ENCODE measurements around the gene SKAP1. TPM values are rescaled to one million over a fixed set of nuclear protein-coding genes. Genes with fewer than 3 reads are reported as not detected.
A peak's percentile ranks its signal among the peaks of the same experiment; 100 is the strongest.

SKAP1 gene
- total RNA-seq, 1 experiment from 2014 or later: 0.18 TPM

GRCh38 chr17:48179071-48179945 is 250.7 kb downstream of the SKAP1 start:
- DNase-seq (ENCODE audit: low read depth): no peak

- no peak for DNase-seq (ENCODE audit: low read depth)
Measured at GRCh38 chr17:48178317-48178716, 251.7 kb downstream of the SKAP1 start.

- no peak for DNase-seq (ENCODE audit: low read depth)
Measured at GRCh38 chr17:48177816-48178215, 252.2 kb downstream of the SKAP1 start.

GRCh38 chr17:48176471-48176855 is 253.6 kb downstream of the SKAP1 start:
- DNase-seq (ENCODE audit: low read depth): no peak

GRCh38 chr17:48175692-48176470 is 254.1 kb downstream of the SKAP1 start:
- DNase-seq (ENCODE audit: low read depth): no peak

- no peak for DNase-seq (ENCODE audit: low read depth)
Measured at GRCh38 chr17:48174833-48175523, 255.0 kb downstream of the SKAP1 start.

DNA sequence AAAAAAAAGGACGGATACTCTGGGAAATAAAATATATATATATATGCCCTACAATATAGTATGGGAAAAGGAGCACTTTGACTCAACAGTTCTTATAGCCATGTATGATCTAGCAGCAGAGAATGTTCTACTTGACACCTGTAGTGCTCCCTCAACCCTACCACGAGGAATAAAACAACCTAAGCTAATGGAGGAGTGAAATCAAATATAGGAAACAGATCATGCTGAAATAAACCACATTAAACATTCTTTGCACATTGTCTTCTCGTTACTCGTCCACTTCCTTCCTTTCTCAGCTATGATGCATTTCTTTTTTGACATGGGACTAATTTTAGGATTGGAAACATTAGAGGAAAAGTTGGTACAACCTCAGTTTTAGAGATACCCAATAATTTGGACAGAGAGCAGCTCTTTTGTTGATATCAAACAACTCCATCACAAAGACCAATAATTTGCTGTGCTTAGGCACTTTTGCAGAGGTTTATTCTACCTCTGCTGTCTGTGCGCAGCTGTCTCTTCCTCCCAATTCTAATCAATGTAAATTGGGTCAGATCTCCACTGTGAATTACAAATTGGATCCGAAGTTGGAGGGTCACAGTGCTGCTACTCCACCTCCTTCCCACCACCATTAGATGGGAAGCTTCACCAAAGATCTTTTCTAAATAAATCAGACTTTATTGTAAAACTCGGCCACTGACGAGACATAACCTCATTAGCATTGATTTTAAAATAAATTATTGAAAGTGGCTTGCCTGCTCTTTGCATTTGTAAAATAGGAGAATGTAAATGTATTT is 256.6 kb downstream of the SKAP1 start:
- DNase-seq (ENCODE audit: low read depth): peak; percentile 61

- DNase-seq (ENCODE audit: low read depth): no peak
Measured at GRCh38 chr17:48169926-48170325, 260.1 kb downstream of the SKAP1 start.

GRCh38 chr17:48163809-48164208 is 266.2 kb downstream of the SKAP1 start:
- DNase-seq (ENCODE audit: low read depth): no peak

DNA sequence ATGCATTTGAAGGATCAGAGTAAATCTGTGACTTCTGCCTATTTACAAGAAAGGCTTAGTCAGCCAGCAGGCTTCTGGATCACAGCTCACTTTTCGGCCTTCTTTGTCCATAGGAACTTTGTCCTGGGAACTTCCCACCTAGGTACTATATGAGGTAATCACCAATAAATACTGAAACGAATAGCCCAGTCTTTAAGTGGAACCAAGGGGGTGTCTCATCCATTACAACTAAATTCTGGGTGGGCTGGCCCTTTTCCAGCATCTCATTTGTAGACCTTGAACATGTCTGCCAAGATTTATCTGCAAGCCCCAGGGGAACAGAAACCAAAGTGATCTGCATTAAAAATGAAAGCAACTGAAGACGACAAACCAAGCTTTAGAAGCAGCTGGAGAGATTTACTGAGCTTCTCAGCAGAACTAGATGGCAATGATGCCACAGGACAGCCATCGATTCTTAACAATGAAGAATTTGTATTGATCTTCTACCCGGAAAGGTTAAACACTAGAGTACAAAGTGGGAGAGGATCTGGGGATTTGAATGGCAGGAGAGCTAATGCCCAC is 267.0 kb downstream of the SKAP1 start:
- DNase-seq (ENCODE audit: low read depth): no peak

GRCh38 chr17:48162306-48162934 is 267.6 kb downstream of the SKAP1 start:
- no peak for DNase-seq (ENCODE audit: low read depth)

- no peak for DNase-seq (ENCODE audit: low read depth)
Measured at GRCh38 chr17:48161127-48161905, 268.7 kb downstream of the SKAP1 start.

GRCh38 chr17:48160177-48161081 is 269.6 kb downstream of the SKAP1 start:
- no peak for DNase-seq (ENCODE audit: low read depth)

- DNase-seq (ENCODE audit: low read depth): no peak
Measured at GRCh38 chr17:48159232-48159631, 270.8 kb downstream of the SKAP1 start.

GRCh38 chr17:48155889-48156611 is 274.0 kb downstream of the SKAP1 start:
- no peak for DNase-seq (ENCODE audit: low read depth)

DNA sequence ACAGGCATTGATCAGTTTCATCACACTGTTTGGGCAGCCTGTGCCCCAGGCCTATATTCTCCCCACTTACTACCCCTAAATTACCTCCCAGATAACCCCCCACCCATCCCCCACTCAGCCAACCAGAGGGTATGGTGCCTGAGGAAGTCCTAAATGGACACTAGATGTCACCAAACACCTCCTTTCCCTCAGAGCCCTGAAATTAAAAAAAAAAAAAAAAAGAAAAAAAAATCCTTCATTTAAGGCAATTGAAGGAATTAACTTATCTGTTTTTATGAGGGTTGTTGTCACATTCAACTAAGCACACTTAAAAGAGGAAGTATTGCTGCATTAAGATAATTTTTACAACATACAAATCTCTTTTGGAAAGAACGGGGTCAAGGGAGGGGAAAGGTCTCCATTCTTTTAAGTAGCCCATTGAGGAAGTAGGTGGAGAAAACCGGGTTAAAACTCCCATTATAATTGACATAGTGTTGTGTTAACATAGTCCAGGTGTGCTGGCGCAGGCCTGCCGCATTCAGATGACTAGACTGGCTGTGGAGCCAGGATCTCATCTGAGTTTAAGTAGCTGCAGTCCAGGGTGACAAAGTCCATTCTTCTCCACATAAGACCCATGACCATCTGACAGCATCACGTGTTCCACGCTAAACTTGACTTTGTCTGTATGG is 276.2 kb downstream of the SKAP1 start:
- DNase-seq (ENCODE audit: low read depth): peak; percentile 28

DNA sequence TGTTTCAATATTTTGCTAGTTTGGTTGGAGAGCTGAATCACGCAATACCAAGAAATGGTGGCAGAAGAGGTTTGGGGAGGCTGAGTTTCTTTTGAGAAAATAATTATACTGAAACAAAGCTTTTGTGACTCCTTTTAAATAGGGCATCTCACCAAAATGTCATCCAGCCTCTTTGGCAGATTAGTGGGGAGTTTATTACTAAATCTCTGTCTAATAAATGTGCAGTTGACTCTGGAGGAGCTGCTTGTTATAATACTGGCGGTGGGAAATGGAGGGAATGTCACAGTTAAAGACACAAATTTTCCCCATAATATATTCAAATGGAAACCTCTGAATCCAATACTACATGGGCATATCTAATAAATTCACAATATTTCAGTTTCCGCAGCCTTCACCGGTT is 277.7 kb downstream of the SKAP1 start:
- DNase-seq (ENCODE audit: low read depth): no peak
